ENCODE results near the gene FKBP1C. TPM values are rescaled to one million over a fixed set of nuclear protein-coding genes. Genes with fewer than 3 reads are reported as not detected.

The FKBP1C gene
- total and polyA plus RNA-seq, 10 of the 15 experiments (the other 5 are each of a cell fraction or from before 2014, with no cell fraction given): 0.42 to 5.5 (median 1.5) TPM

DNA sequence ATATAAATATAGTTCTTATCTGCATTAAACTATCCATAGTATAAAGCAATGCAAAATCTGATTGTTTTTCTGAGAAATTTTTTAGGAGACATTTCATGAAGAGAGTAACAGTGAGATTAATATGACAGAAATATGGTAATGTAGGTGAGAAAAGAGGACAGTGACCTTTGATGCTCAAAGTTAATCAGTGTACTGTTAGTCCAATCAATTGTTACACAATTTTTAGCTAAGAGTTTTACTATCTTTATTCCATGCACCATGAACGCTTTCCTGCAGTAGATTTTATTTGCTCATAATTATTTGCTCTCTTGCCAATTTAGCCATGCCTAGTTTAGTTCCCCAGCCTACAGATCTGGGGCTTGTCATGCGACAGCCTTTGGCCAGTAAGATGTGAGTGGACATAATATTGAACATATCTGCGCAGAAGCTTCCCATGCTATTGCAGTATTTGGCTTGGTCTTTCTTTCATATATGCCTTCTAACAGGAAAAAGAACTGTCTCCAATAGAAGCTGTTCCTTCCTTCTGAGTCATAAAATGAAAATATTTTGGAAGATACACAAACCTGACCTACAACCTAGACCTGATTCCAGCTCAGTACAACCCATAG is 38.7 kb downstream of the FKBP1C start:
- 62% methylated on average over 3 of the region's 3 CpGs for WGBS (ENCODE audit: insufficient coverage, insufficient replicate concordance, low lambda C conversion rate, missing lambda C conversion rate)
- TF ChIP-seq LARP7 (IDR thresholded peaks at IDR 0.05) (no peak), CBX3 (IDR thresholded peaks at IDR 0.05; ENCODE audit: borderline replicate concordance, low read depth) (no peak), ESRRA (IDR thresholded peaks at IDR 0.05; ENCODE audit: low read length) (no peak), IKZF1 (conservative IDR thresholded peaks at IDR 0.05) (no peak), IRF4 (IDR thresholded peaks at IDR 0.05; ENCODE audit: low read depth, low read length) (no peak), STAT3 (IDR thresholded peaks at IDR 0.05; ENCODE audit: low read depth, low read length) (no peak), ZNF622 (IDR thresholded peaks at IDR 0.05) (no peak), PML (IDR thresholded peaks at IDR 0.05; ENCODE audit: low read length) (no peak), SIX5 (IDR thresholded peaks at IDR 0.05; ENCODE audit: low read depth, low read length, severe bottlenecking) (no peak), ETV6 (conservative IDR thresholded peaks at IDR 0.05 in 1 of 2, IDR thresholded peaks at IDR 0.05 in 1 of 2; ENCODE audit: borderline replicate concordance in 1 of 2, low read depth in 1 of 2) (no peak), ZNF274 (IDR thresholded peaks at IDR 0.05; ENCODE audit: insufficient read depth, insufficient read length) (no peak), TCF3 (IDR thresholded peaks at IDR 0.05; ENCODE audit: borderline replicate concordance, insufficient read depth, low read depth, low read length) (no peak), NFYA (IDR thresholded peaks at IDR 0.05; ENCODE audit: borderline replicate concordance, low read depth, low read length) (no peak), SIN3A (IDR thresholded peaks at IDR 0.05; ENCODE audit: low read depth, low read length) (no peak), CHD1 (IDR thresholded peaks at IDR 0.05; ENCODE audit: low read depth, low read length) (no peak)
- TF ChIP-seq, protein P1, sequence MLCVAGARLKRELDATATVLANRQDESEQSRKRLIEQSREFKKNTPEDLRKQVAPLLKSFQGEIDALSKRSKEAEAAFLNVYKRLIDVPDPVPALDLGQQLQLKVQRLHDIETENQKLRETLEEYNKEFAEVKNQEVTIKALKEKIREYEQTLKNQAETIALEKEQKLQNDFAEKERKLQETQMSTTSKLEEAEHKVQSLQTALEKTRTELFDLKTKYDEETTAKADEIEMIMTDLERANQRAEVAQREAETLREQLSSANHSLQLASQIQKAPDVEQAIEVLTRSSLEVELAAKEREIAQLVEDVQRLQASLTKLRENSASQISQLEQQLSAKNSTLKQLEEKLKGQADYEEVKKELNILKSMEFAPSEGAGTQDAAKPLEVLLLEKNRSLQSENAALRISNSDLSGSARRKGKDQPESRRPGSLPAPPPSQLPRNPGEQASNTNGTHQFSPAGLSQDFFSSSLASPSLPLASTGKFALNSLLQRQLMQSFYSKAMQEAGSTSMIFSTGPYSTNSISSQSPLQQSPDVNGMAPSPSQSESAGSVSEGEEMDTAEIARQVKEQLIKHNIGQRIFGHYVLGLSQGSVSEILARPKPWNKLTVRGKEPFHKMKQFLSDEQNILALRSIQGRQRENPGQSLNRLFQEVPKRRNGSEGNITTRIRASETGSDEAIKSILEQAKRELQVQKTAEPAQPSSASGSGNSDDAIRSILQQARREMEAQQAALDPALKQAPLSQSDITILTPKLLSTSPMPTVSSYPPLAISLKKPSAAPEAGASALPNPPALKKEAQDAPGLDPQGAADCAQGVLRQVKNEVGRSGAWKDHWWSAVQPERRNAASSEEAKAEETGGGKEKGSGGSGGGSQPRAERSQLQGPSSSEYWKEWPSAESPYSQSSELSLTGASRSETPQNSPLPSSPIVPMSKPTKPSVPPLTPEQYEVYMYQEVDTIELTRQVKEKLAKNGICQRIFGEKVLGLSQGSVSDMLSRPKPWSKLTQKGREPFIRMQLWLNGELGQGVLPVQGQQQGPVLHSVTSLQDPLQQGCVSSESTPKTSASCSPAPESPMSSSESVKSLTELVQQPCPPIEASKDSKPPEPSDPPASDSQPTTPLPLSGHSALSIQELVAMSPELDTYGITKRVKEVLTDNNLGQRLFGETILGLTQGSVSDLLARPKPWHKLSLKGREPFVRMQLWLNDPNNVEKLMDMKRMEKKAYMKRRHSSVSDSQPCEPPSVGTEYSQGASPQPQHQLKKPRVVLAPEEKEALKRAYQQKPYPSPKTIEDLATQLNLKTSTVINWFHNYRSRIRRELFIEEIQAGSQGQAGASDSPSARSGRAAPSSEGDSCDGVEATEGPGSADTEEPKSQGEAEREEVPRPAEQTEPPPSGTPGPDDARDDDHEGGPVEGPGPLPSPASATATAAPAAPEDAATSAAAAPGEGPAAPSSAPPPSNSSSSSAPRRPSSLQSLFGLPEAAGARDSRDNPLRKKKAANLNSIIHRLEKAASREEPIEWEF (IDR thresholded peaks at IDR 0.05; ENCODE audit: insufficient replicate concordance, low read depth, low read length): no peak
- TF ChIP-seq, protein P2, sequence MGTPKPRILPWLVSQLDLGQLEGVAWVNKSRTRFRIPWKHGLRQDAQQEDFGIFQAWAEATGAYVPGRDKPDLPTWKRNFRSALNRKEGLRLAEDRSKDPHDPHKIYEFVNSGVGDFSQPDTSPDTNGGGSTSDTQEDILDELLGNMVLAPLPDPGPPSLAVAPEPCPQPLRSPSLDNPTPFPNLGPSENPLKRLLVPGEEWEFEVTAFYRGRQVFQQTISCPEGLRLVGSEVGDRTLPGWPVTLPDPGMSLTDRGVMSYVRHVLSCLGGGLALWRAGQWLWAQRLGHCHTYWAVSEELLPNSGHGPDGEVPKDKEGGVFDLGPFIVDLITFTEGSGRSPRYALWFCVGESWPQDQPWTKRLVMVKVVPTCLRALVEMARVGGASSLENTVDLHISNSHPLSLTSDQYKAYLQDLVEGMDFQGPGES (IDR thresholded peaks at IDR 0.05): no peak
- TF ChIP-seq, protein P3, sequence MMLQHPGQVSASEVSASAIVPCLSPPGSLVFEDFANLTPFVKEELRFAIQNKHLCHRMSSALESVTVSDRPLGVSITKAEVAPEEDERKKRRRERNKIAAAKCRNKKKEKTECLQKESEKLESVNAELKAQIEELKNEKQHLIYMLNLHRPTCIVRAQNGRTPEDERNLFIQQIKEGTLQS (IDR thresholded peaks at IDR 0.05; ENCODE audit: borderline replicate concordance, extremely low read depth, low read depth, low read length): no peak
- H2AFZ ChIP-seq (ENCODE audit: control insufficient read depth, low read depth, low read length): no peak overlapping the region
- ChIA-PET SMC1A (ENCODE audit: uncharacterized antibody, unreplicated experiment) (interaction anchor here (1.0 to 1.1 kb wide), 2 partner anchors 155 to 185 kb away, joined by 3 to 4 read pairs; no protein-coding TSS in a partner anchor), CTCF (no interaction called here), POLR2A (no interaction called here), RAD21 (ENCODE audit: unreplicated experiment) (no interaction called here)
- no peaks in the 10 kb centered on the region for H4K20me1 ChIP-seq (ENCODE audit: control insufficient read depth, insufficient read depth)
- no peak overlapping the region for H3K4me2 ChIP-seq (ENCODE audit: control insufficient read depth, insufficient read depth)
- no peak overlapping the region for H3K27ac ChIP-seq (ENCODE audit: control insufficient read depth, insufficient read depth)
- intact Hi-C loops (cut with micrococcal nuclease; ENCODE audit: unreplicated experiment): no loop called here
- FAIRE-seq: no peak
- no peaks in the 10 kb centered on the region for H3K79me2 ChIP-seq (ENCODE audit: control insufficient read depth, insufficient read depth, low read length)
- ATAC-seq: no peak
- in situ Hi-C loops (cut with MboI): no loop called here
- H3K36me3 ChIP-seq (ENCODE audit: control insufficient read depth in 2 of 2, insufficient read depth in 2 of 2, low read length in 1 of 2): no peaks in the 10 kb centered on the region
- no peak for DNase-seq (ENCODE audit: low read depth, low spot score)
- no peaks in the 10 kb centered on the region for H3K27me3 ChIP-seq (replicated peaks in 1 of 2; ENCODE audit: control insufficient read depth in 2 of 2, insufficient read depth in 2 of 2, low read length in 1 of 2)
- no peaks in the 10 kb centered on the region for H3K9me3 ChIP-seq (replicated peaks; ENCODE audit: control insufficient read depth, insufficient read depth, low read length)
- H3K4me1 ChIP-seq (ENCODE audit: control insufficient read depth, insufficient read depth, low read length): no peaks in the 10 kb centered on the region
- no peak overlapping the region for H3K4me3 ChIP-seq
- BruUV-seq (replicated peaks): no TSS peak
- H3K9ac ChIP-seq (ENCODE audit: control insufficient read depth, insufficient read depth, low read length): no peak overlapping the region

All from GM12878 (cell line).